ENCODE measurements around the gene NFIX. TPM values are rescaled to one million over a fixed set of nuclear protein-coding genes. Genes with fewer than 3 reads are reported as not detected.

NFIX gene
- total RNA-seq, 4 donors from 2014 or later: 32.3 to 81.2 (median 51.6) TPM

- WGBS, 2 donors: 0 to 20% methylated on average over 1 to 4 of the region's 29 CpGs
- intact Hi-C loops (cut with DNase I): no loop called here
- H3K4me1 ChIP-seq: peaks cover 92 to 100% (median 96%) of the 10 kb centered on the region in 3 donors
- DNase-seq: no peak
- no peaks in the 10 kb centered on the region for H3K9me3 ChIP-seq
- no peaks in the 10 kb centered on the region for H3K27me3 ChIP-seq
- H3K36me3 ChIP-seq: peaks cover 0 to 8% (median 0%) of the 10 kb centered on the region in 3 donors
- H3K27ac ChIP-seq: peak overlapping the region; percentile 85 to 97 (median 95)
- H3K4me3 ChIP-seq: peak overlapping the region in 3 of 4 donors; percentile 2 to 44 (median 27)
- TF ChIP-seq CTCF (IDR thresholded peaks at IDR 0.05) (no peak), POLR2A (IDR thresholded peaks at IDR 0.05) (no peak)
These were observed 60.2 kb downstream of the NFIX start for GRCh38 chr19:13055213-13056051.

- TF ChIP-seq POLR2A (IDR thresholded peaks at IDR 0.05) (peak in 1 of 4 donors; percentile 37), CTCF (IDR thresholded peaks at IDR 0.05) (no peak)
- Histone ChIP-seq H3K36me3 (peaks cover 0 to 8% (median 0%) of the 10 kb centered on the region in 3 donors), H3K4me3 (peak overlapping the region in 3 of 4 donors; percentile 2 to 44 (median 27)), H3K27ac (peak overlapping the region; percentile 85 to 97 (median 95)), H3K27me3 (no peaks in the 10 kb centered on the region), H3K4me1 (peaks cover 95 to 100% (median 96%) of the 10 kb centered on the region in 3 donors), H3K9me3 (no peaks in the 10 kb centered on the region)
- WGBS, 2 donors: 18 to 29% methylated on average over 4 to 5 of the region's 17 CpGs
- intact Hi-C loops (cut with DNase I): no loop called here
- DNase-seq: no peak
These were observed 60.9 kb downstream of the NFIX start for GRCh38 chr19:13056052-13056660.

GRCh38 chr19:13057147-13057572 lies 61.9 kb downstream of the NFIX start:
- DNase-seq: no peak
- Histone ChIP-seq H3K9me3 (no peaks in the 10 kb centered on the region), H3K36me3 (peaks cover 0 to 7% (median 0%) of the 10 kb centered on the region in 3 donors), H3K4me1 (peaks cover 93 to 100% (median 96%) of the 10 kb centered on the region in 3 donors), H3K27ac (peak overlapping the region; percentile 85 to 97 (median 95)), H3K4me3 (no peak overlapping the region), H3K27me3 (no peaks in the 10 kb centered on the region)
- intact Hi-C loops (cut with DNase I): no loop called here
- 28 to 53% methylated on average over 11 to 13 of the region's 15 CpGs for WGBS, 2 donors
- TF ChIP-seq CTCF (IDR thresholded peaks at IDR 0.05) (no peak), POLR2A (IDR thresholded peaks at IDR 0.05) (no peak)

- Histone ChIP-seq H3K4me3 (no peak overlapping the region), H3K4me1 (peaks cover 88 to 100% (median 95%) of the 10 kb centered on the region in 3 donors), H3K9me3 (no peaks in the 10 kb centered on the region), H3K27me3 (no peaks in the 10 kb centered on the region), H3K27ac (peak overlapping the region; percentile 85 to 97 (median 95)), H3K36me3 (peaks cover 0 to 2% (median 0%) of the 10 kb centered on the region in 3 donors)
- intact Hi-C loops (cut with DNase I): no loop called here
- DNase-seq: no peak
- WGBS, 2 donors: 64 to 79% methylated on average over 2 of the region's 2 CpGs
- no peak for TF ChIP-seq CTCF (IDR thresholded peaks at IDR 0.05)
- TF ChIP-seq POLR2A (IDR thresholded peaks at IDR 0.05): no peak
These were observed 62.5 kb downstream of the NFIX start for GRCh38 chr19:13057744-13058143.
